Activated CD4-positive, alpha-beta memory T cell treated with anti-CD3 and anti-CD28 coated beads, Interleukin-2, amount 10 ng/mL, durations not matched to agents 7 days and 5 days (primary cell): ENCODE results near the gene CCNH. TPM values are rescaled to one million over a fixed set of nuclear protein-coding genes. Genes with fewer than 3 reads are reported as not detected.

ENCODE experiments used
- CTCF ChIA-PET: fragments of 350-600 bp; sonication (Branson Sonifier 250); formaldehyde crosslinking; loops from one replicate; lab custom pipeline; 2021; ENCODE audit warnings: antibody characterized with exemption, inconsistent platforms; lab: Charles Lee
- POLR2A ChIA-PET: fragments of 350-600 bp; sonication (Branson Sonifier 250); formaldehyde crosslinking; loops from one replicate; lab custom pipeline; 2021; ENCODE audit warnings: antibody characterized with exemption; lab: Charles Lee
- DNase-seq: peaks from one replicate; pipeline ENCODE4 v3.0.0-alpha.2; 2020
- H3K27ac Mint-ChIP-seq: one replicate; pipeline ENCODE4 v1.8.0; 2021; ENCODE audit warnings: mild to moderate bottlenecking, mixed read lengths
- H3K27me3 Mint-ChIP-seq: one replicate; pipeline ENCODE4 v1.8.0; 2021; ENCODE audit warnings: mixed read lengths
- H3K36me3 Mint-ChIP-seq: one replicate; pipeline ENCODE4 v1.8.0; 2021; ENCODE audit warnings: low read depth, mixed read lengths
- H3K4me1 Mint-ChIP-seq: one replicate; pipeline ENCODE4 v1.8.0; 2021; ENCODE audit warnings: mixed read lengths
- H3K4me3 Mint-ChIP-seq: one replicate; pipeline ENCODE4 v1.8.0; 2021; ENCODE audit warnings: mild to moderate bottlenecking, mixed read lengths
- H3K9me3 Mint-ChIP-seq: one replicate; pipeline ENCODE4 v1.8.0; 2021; ENCODE audit warnings: mixed read lengths
- total RNA-seq, 2 experiments: library from RNA; stranded (reverse); gene quantifications; one replicate each; pipeline ENCODE4 v1.2.3, GENCODE V29; 2021

Gene CCNH
- total RNA-seq, 2 experiments from 2014 or later = 55.7 to 60.4 TPM

GRCh38 chr5:87347272-87347671, 65.5 kb downstream of the CCNH start:
- DNase-seq = no peak
- Mint-ChIP-seq H3K9me3 (no peaks in the 10 kb centered on the region), H3K36me3 (peaks cover 29% of the 10 kb centered on the region), H3K4me3 (no peak overlapping the region), H3K4me1 (peaks cover 3% of the 10 kb centered on the region), H3K27me3 (no peaks in the 10 kb centered on the region), H3K27ac (no peak overlapping the region)
- ChIA-PET CTCF (interaction anchor here (0.6 to 1.2 kb wide), 2 partner anchors 9 to 19 kb away, joined by 3 to 5 read pairs; no protein-coding TSS in a partner anchor), POLR2A (interaction anchor here (1.0 kb wide), 1 partner anchor 78 kb away, joined by 3 read pairs; no protein-coding TSS in a partner anchor)

Other genes with a start within 250 kb of the CCNH start
- 10 to 100 TPM; 22.5 to 23.5 TPM for gene RASA1, start 145.0 kb downstream of the CCNH start, total RNA-seq